Measurements from ENCODE around the gene SIRT4. TPM values are rescaled to one million over a fixed set of nuclear protein-coding genes. Genes with fewer than 3 reads are reported as not detected.

SIRT4 gene
- total RNA-seq, 1 experiment from 2014 or later: 2.8 TPM

DNA sequence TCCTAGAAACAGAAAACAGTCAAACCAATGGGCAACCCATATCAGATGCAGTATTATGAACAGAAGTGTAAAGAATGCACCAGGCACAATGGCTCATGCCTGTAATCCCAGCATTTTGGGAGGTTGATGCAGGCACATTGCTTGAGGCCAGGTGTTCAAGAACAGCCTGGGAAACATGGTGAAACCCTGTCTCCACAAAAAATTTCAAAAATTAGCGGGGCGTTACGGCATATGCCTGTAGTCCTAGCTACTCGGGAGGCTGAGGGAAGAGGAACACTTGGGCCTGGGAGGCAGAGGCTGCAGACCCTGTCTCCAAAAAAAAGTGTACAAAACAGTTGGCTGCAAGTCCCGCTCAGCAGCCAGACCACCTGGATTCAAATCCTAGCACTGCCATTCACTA lies 41.5 kb upstream of the SIRT4 start:
- ATAC-seq: no peak
- H3K27ac ChIP-seq (ENCODE audit: low read depth, low read length): no peak overlapping the region

DNA sequence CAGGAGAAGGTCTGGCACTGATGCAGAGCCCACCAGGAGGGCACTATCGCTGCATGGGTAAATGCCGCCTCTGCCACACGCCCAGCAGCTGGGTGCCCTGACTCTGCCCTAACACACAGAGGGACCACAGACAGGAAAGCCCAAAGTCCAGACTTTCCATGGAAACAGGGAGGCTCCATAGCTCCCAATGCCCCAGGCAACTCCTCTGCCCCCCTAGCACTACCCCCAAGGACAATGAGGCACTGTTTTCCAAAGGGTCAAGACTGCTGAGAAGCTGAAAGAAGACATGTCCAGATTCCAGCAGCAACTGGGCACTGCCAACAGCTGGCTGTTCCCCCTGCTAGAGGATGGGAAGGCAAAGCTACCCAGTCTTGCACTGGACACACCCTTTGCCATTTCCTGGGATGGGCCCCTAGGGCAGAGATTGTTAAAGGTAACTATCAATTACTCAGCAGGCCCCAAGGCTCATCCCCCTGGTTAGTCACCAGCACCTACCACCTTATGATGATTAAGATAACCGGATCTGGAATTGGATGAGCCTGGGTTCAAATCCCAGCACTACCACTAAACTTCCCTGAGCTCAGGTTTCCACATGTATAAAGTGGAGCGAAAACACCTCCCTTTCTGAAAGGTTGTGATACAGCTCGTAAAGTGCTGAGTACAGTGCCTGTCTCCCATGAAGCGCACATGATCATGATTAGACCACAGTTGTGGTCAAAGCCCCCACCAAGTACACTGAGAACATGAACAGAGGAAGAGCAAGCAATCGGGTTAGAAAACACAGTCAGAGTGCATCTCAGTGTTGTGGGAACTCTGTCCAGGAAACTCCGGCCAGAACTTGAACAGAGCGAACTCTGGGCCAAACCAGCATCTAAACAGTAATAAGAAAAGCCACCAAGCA lies 39.9 kb upstream of the SIRT4 start:
- no peak overlapping the region for H2AFZ ChIP-seq (ENCODE audit: low read depth, low read length, poor library complexity, severe bottlenecking)
- CTCF ChIA-PET: interaction anchor here (0.9 to 8.7 kb wide), 5 partner anchors 24 to 61 kb away, joined by 4 to 181 read pairs (median 6); partner anchors contain the start of gene RPLP0
- peak overlapping the region; percentile 66 to 85 for H3K4me3 ChIP-seq (replicated peaks in 1 of 2; ENCODE audit: low read depth in 1 of 2, low read length in 2 of 2)
- TF ChIP-seq, protein P1, sequence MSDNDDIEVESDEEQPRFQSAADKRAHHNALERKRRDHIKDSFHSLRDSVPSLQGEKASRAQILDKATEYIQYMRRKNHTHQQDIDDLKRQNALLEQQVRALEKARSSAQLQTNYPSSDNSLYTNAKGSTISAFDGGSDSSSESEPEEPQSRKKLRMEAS (IDR thresholded peaks at IDR 0.05): no peak
- no peak for TF ChIP-seq JUND (IDR thresholded peaks at IDR 0.05)
- no peak for TF ChIP-seq SIN3A (IDR thresholded peaks at IDR 0.05; ENCODE audit: low read depth)
- no peak; the same call in 1 of the 2 replicates for TF ChIP-seq POLR2AphosphoS5 (IDR thresholded peaks at IDR 0.05; ENCODE audit: low read depth, low read length)
- no peak for TF ChIP-seq SRF (IDR thresholded peaks at IDR 0.05; ENCODE audit: low read depth)
- TF ChIP-seq SP1 (IDR thresholded peaks at IDR 0.05; ENCODE audit: low read depth): no peak
- TF ChIP-seq ZNF274 (IDR thresholded peaks at IDR 0.05; ENCODE audit: low read depth, low read length): no peak
- no peak for TF ChIP-seq POLR2A (IDR thresholded peaks at IDR 0.05; ENCODE audit: borderline replicate concordance, extremely low read depth, insufficient read depth, insufficient read length)
- no peak for TF ChIP-seq TCF7L2 (IDR thresholded peaks at IDR 0.05; ENCODE audit: borderline replicate concordance, extremely low read depth, insufficient read depth, insufficient read length)
- TF ChIP-seq, protein P2, sequence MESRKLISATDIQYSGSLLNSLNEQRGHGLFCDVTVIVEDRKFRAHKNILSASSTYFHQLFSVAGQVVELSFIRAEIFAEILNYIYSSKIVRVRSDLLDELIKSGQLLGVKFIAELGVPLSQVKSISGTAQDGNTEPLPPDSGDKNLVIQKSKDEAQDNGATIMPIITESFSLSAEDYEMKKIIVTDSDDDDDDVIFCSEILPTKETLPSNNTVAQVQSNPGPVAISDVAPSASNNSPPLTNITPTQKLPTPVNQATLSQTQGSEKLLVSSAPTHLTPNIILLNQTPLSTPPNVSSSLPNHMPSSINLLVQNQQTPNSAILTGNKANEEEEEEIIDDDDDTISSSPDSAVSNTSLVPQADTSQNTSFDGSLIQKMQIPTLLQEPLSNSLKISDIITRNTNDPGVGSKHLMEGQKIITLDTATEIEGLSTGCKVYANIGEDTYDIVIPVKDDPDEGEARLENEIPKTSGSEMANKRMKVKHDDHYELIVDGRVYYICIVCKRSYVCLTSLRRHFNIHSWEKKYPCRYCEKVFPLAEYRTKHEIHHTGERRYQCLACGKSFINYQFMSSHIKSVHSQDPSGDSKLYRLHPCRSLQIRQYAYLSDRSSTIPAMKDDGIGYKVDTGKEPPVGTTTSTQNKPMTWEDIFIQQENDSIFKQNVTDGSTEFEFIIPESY (IDR thresholded peaks at IDR 0.05; ENCODE audit: extremely low read depth, insufficient replicate concordance, low read length): no peak
- TF ChIP-seq CEBPB (IDR thresholded peaks at IDR 0.05; ENCODE audit: low read depth): no peak
- peak overlapping the region; percentile 85 for H3K4me2 ChIP-seq (ENCODE audit: low read length)
- POLR2A ChIA-PET: interaction anchor here (0.9 to 8.6 kb wide), 9 partner anchors 12 to 66 kb away, joined by 3 to 123 read pairs (median 6); partner anchors contain the start of genes RNU4-1, RNU4-2 and RPLP0
- H3K4me1 ChIP-seq (ENCODE audit: control insufficient read depth in 1 of 2, insufficient read depth in 2 of 2, low read length in 2 of 2): peaks cover 55 to 83% of the 10 kb centered on the region in 2 experiments
- peak overlapping the region; percentile 93 for H3K27ac ChIP-seq (ENCODE audit: low read depth, low read length)
- peak; percentile 67 for ATAC-seq
- peaks cover 82% of the 10 kb centered on the region for H3K79me2 ChIP-seq (ENCODE audit: insufficient read depth, low read length)
- H3K9ac ChIP-seq (ENCODE audit: low read length): peak overlapping the region; percentile 89
- H3K9me3 ChIP-seq (ENCODE audit: control insufficient read depth in 1 of 2, insufficient read depth in 1 of 2, low read depth in 1 of 2, low read length in 2 of 2): no peaks in the 10 kb centered on the region
- RAD21 ChIA-PET (ENCODE audit: low non-redundant PET in 1 of 2, low total read pairs in 2 of 2, uncharacterized antibody in 2 of 2, unreplicated experiment in 2 of 2): interaction anchor here (0.9 to 6.5 kb wide), 4 partner anchors 27 to 33 kb away, joined by 3 to 62 read pairs (median 18); no protein-coding TSS in a partner anchor
- intact Hi-C loops (cut with micrococcal nuclease): no loop called here
- peaks cover 0 to 10% of the 10 kb centered on the region in 2 experiments; a peak in 1 of 4 replicates for H3K36me3 ChIP-seq (ENCODE audit: control insufficient read depth in 1 of 2, insufficient read depth in 2 of 2, low read length in 2 of 2)
- no peaks in the 10 kb centered on the region for H3K9me2 ChIP-seq (ENCODE audit: insufficient read depth)
- H4K20me1 ChIP-seq (ENCODE audit: insufficient read depth): no peaks in the 10 kb centered on the region; the same call in 1 of the 2 replicates
- no TSS peak for BruUV-seq (replicated peaks)
- H3K27me3 ChIP-seq (ENCODE audit: insufficient read depth, low read length): no peaks in the 10 kb centered on the region
- peak; percentile 70 for DNase-seq (ENCODE audit: low read depth, low spot score)

More for the DNA sequence above, 41.5 kb upstream of the SIRT4 start:
- H3K9me2 ChIP-seq (ENCODE audit: insufficient read depth): no peaks in the 10 kb centered on the region
- peaks cover 98% of the 10 kb centered on the region for H3K79me2 ChIP-seq (ENCODE audit: insufficient read depth, low read length)
- no peak for DNase-seq (ENCODE audit: low read depth, low spot score)
- no peaks in the 10 kb centered on the region for H3K9me3 ChIP-seq (ENCODE audit: control insufficient read depth in 1 of 2, insufficient read depth in 1 of 2, low read depth in 1 of 2, low read length in 2 of 2)
- ChIA-PET RAD21 (ENCODE audit: low non-redundant PET in 1 of 2, low total read pairs in 2 of 2, uncharacterized antibody in 2 of 2, unreplicated experiment in 2 of 2) (interaction anchor here in 1 of 2 experiments (6.5 kb wide), 1 partner anchor 31 kb away, joined by 62 read pairs; no protein-coding TSS in a partner anchor), POLR2A (interaction anchor here (1.2 to 8.6 kb wide), 5 partner anchors 11 to 59 kb away, joined by 3 to 123 read pairs (median 31); partner anchors contain the start of genes RNU4-1, RNU4-2 and RPLP0), CTCF (interaction anchor here (8.7 kb wide), 1 partner anchor 31 kb away, joined by 181 read pairs; no protein-coding TSS in a partner anchor)
- no peak for TF ChIP-seq FOSL1 (IDR thresholded peaks at IDR 0.05; ENCODE audit: low read depth)
- TF ChIP-seq, protein P3, sequence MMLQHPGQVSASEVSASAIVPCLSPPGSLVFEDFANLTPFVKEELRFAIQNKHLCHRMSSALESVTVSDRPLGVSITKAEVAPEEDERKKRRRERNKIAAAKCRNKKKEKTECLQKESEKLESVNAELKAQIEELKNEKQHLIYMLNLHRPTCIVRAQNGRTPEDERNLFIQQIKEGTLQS (IDR thresholded peaks at IDR 0.05): no peak
- TF ChIP-seq TCF7L2 (IDR thresholded peaks at IDR 0.05; ENCODE audit: borderline replicate concordance, extremely low read depth, insufficient read depth, insufficient read length): no peak
- TF ChIP-seq EZH2 (IDR thresholded peaks at IDR 0.05): no peak
- H2AFZ ChIP-seq (ENCODE audit: low read depth, low read length, poor library complexity, severe bottlenecking): no peak overlapping the region
- 0 out of 2 replicates have a peak overlapping the region, but pooled peaks have one; percentile 18 for H3K9ac ChIP-seq (ENCODE audit: low read length)
- no peaks in the 10 kb centered on the region for H3K27me3 ChIP-seq (ENCODE audit: insufficient read depth, low read length)
- peaks cover 51 to 76% of the 10 kb centered on the region in 2 experiments for H3K4me1 ChIP-seq (ENCODE audit: control insufficient read depth in 1 of 2, insufficient read depth in 2 of 2, low read length in 2 of 2)
- peaks cover 0 to 10% of the 10 kb centered on the region in 2 experiments; a peak in 1 of 4 replicates for H3K36me3 ChIP-seq (ENCODE audit: control insufficient read depth in 1 of 2, insufficient read depth in 2 of 2, low read length in 2 of 2)
- no peaks in the 10 kb centered on the region; the same call in 1 of the 2 replicates for H4K20me1 ChIP-seq (ENCODE audit: insufficient read depth)
- H3K4me3 ChIP-seq (replicated peaks in 1 of 2; ENCODE audit: low read depth in 1 of 2, low read length in 2 of 2): no peak overlapping the region
- intact Hi-C loops (cut with micrococcal nuclease): no loop called here
- 0 out of 2 replicates have a peak overlapping the region, but pooled peaks have one; percentile 10 for H3K4me2 ChIP-seq (ENCODE audit: low read length)
- no TSS peak for BruUV-seq (replicated peaks)

Data from HCT116 (cell line).